Ectodermal cell (in vitro differentiated cells): ENCODE measurements around the gene TARM1.
A peak's percentile ranks its signal among the peaks of the same experiment; 100 is the strongest.

Source experiments
- H3K27ac ChIP-seq: 2 replicates; pipeline ENCODE4 v1.7.0; 2013; ENCODE audit warnings: mild to moderate bottlenecking, low read depth, low read length; ENCODE audit not compliant: insufficient read depth, poor library complexity, severe bottlenecking
- H3K27me3 ChIP-seq: 2 replicates; pipeline ENCODE4 v1.7.0; 2013; ENCODE audit warnings: mild to moderate bottlenecking, low read length; ENCODE audit not compliant: insufficient read depth, control insufficient read depth, poor library complexity, severe bottlenecking
- H3K36me3 ChIP-seq: one replicate; pipeline ENCODE4 v1.7.0; 2013; ENCODE audit warnings: low read length; ENCODE audit not compliant: control insufficient read depth, insufficient read depth
- H3K4me1 ChIP-seq: one replicate; pipeline ENCODE4 v1.7.0; 2013; ENCODE audit warnings: low read length; ENCODE audit not compliant: control insufficient read depth, insufficient read depth
- H3K4me3 ChIP-seq: 2 replicates; pipeline ENCODE4 v1.7.0; 2013; ENCODE audit warnings: low read depth, low read length, control low read depth; ENCODE audit not compliant: insufficient read depth
- H3K9me3 ChIP-seq: 2 replicates; pipeline ENCODE4 v1.7.0; 2013; ENCODE audit warnings: mild to moderate bottlenecking, low read length, moderate library complexity; ENCODE audit not compliant: control insufficient read depth
- WGBS, 2 experiments: methylation state at CpG; one replicate each; pipeline ENCODE4 v1.1.7; 2013; ENCODE audit warnings: missing lambda C conversion rate in 2 of 2; 5-methylcytosine and 5-hydroxymethylcytosine counted together

TARM1 gene

GRCh38 chr19:54035215-54036178 is 45.7 kb downstream of the TARM1 start:
- H3K27ac ChIP-seq = peak overlapping the region; percentile 36
- WGBS, 2 experiments = 4 to 9% methylated on average over 4 of the region's 4 CpGs
- H3K9me3 ChIP-seq = no peaks in the 10 kb centered on the region
- H3K36me3 ChIP-seq = no peaks in the 10 kb centered on the region
- H3K4me1 ChIP-seq = peaks cover 7% of the 10 kb centered on the region
- peaks cover 5% of the 10 kb centered on the region for H3K27me3 ChIP-seq
- no peak overlapping the region for H3K4me3 ChIP-seq

DNA sequence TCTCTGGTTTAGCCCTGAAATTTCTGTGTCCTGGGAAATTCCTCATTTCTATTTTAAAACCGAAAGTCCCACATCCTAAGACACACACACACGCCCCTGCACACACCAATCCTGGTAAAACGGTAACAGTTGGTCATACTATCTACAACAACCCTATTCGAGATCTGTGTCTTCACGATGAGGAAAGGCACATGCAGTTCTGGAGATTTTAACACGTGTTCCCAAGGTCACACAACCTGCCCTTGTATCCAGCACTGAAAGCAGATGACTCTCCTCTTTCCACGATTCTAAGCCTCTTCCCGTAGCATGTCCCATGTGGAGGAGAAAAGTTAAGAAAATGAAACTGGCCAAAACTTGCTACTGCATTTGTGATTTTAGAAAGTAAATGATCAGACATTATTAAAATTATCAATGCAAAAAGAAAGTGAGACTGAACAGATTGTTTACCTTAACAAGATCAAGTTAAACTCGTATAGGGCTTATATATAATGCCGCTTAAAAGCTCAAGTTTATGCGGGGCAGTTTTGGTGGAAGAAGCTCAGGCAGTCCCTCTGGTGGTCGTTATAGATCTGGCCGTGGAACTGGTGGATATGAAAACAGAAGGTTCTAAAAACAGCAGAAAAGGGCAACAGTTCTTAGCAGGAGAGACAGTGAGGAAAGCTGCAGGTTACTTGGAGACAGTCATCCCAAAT is 50.1 kb downstream of the TARM1 start:
- WGBS, 2 experiments = 63 to 65% methylated on average over 11 to 13 of the region's 13 CpGs
- Histone ChIP-seq H3K27me3 (peaks cover 5% of the 10 kb centered on the region), H3K4me3 (no peak overlapping the region), H3K36me3 (no peaks in the 10 kb centered on the region), H3K27ac (no peak overlapping the region), H3K9me3 (no peaks in the 10 kb centered on the region), H3K4me1 (peaks cover 7% of the 10 kb centered on the region)

DNA sequence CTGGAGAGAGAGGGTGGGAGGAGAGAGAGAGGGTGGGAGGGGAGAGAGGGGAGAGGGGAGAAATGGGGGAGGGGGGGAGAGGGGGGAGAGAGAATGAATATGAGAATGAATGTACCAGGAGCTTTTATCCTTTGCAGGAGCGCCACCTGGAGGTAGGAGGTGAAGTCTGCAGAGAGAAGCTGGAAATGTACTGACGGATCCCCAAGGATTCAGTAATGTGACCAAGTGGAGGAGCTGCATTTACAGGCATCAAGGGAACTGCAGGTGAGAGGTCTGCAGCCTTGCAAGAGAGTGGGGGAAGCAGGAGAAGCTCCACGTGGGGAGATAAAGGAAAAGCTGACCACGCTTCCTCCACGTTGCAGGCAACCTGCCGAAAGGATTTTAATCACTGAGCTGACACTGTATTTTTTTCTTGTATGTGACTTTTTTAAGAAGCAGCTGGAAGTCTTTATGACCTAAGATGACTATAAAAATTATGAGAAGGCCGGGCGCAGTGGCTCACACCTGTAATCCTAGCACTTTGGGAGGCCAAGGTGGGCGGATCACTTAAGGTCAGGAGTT is 51.2 kb downstream of the TARM1 start:
- Histone ChIP-seq H3K27ac (no peak overlapping the region), H3K4me1 (no peaks in the 10 kb centered on the region), H3K9me3 (no peaks in the 10 kb centered on the region), H3K27me3 (peaks cover 5% of the 10 kb centered on the region), H3K36me3 (no peaks in the 10 kb centered on the region), H3K4me3 (no peak overlapping the region)
- 53 to 58% methylated on average over 9 of the region's 9 CpGs for WGBS, 2 experiments

GRCh38 chr19:54029301-54029700 is 51.9 kb downstream of the TARM1 start:
- 93 to 96% methylated on average over 3 of the region's 3 CpGs for WGBS, 2 experiments
- H3K4me3 ChIP-seq = no peak overlapping the region

DNA sequence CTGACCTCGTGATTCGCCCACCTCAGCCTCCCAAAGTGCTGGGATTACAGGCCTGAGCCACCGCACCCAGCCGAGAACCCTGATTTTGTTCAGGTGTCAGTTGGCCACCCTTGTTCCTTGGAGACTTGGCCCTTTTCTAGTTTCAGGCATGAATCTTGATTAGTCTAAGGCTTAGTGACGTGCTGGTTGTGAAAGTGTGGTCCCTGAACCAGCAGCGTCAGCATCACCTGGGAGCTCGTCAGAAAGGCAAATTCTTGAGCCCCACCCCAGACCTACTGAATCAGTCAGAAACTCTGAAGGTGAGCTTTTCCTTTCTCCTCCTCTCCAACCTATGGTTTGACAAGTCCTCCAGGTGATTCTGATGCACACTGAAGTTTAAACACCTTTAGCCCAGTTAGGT is 54.5 kb downstream of the TARM1 start:
- H3K36me3 ChIP-seq = no peaks in the 10 kb centered on the region
- H3K9me3 ChIP-seq = no peaks in the 10 kb centered on the region
- H3K4me3 ChIP-seq = no peak overlapping the region
- H3K4me1 ChIP-seq = no peaks in the 10 kb centered on the region
- no peak overlapping the region for H3K27ac ChIP-seq
- 88 to 91% methylated on average over 7 of the region's 7 CpGs for WGBS, 2 experiments
- no peaks in the 10 kb centered on the region for H3K27me3 ChIP-seq

More at GRCh38 chr19:54029301-54029700, 51.9 kb downstream of the TARM1 start:
- no peaks in the 10 kb centered on the region for H3K9me3 ChIP-seq
- H3K4me1 ChIP-seq = no peaks in the 10 kb centered on the region
- H3K27ac ChIP-seq = no peak overlapping the region
- H3K36me3 ChIP-seq = no peaks in the 10 kb centered on the region
- H3K27me3 ChIP-seq = no peaks in the 10 kb centered on the region

- Histone ChIP-seq H3K27me3 (no peaks in the 10 kb centered on the region), H3K4me3 (no peak overlapping the region), H3K4me1 (no peaks in the 10 kb centered on the region), H3K9me3 (no peaks in the 10 kb centered on the region), H3K27ac (no peak overlapping the region), H3K36me3 (no peaks in the 10 kb centered on the region)
- 89 to 92% methylated on average over 9 of the region's 9 CpGs for WGBS, 2 experiments
Observed at GRCh38 chr19:54024660-54025059, 56.5 kb downstream of the TARM1 start.

DNA sequence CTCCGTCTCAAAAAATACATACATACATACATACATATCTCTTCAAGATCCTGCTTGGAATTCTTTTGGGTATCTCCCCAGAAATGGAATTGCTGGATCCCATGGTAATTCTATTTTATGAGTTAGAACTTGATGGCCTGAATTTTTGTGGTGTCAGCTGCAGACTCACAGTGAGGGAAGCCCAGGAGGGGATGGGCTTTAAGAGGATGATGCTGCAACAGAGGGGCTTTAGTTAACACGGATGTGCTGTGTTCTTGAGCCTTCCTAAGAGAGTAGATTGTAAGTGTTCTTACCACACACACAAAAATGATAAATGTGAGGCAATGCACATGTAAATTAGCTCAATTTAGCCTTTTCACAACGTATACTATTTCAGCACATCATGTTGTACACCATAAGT is 58.0 kb downstream of the TARM1 start:
- Histone ChIP-seq H3K36me3 (no peaks in the 10 kb centered on the region), H3K27ac (no peak overlapping the region), H3K4me1 (no peaks in the 10 kb centered on the region), H3K9me3 (no peaks in the 10 kb centered on the region), H3K4me3 (no peak overlapping the region), H3K27me3 (no peaks in the 10 kb centered on the region)
- 70 to 77% methylated on average over 3 of the region's 3 CpGs for WGBS, 2 experiments

DNA sequence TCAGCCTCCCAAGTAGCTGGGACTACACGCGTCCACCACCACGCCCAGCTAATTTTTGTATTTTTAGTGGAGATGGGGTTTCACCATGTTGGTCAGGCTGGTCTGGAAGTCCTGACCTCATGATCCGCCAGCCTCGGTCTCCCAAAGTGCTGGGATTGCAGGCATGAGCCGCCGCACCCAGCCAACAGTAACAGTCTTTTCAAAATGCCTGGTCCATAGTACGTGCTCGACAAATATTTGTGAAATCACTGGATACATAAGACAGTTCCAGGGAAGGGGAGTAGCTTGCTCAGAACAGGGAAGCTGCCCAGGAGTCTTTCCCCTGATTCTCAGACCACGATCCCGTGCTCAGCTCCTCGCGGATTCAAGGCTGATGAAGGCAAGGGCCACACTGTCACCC is 59.2 kb downstream of the TARM1 start:
- Histone ChIP-seq H3K27ac (no peak overlapping the region), H3K9me3 (no peaks in the 10 kb centered on the region), H3K4me3 (no peak overlapping the region), H3K36me3 (no peaks in the 10 kb centered on the region), H3K27me3 (no peaks in the 10 kb centered on the region), H3K4me1 (no peaks in the 10 kb centered on the region)
- WGBS, 2 experiments = 90 to 91% methylated on average over 13 of the region's 13 CpGs

- no peaks in the 10 kb centered on the region for H3K27me3 ChIP-seq
- no peaks in the 10 kb centered on the region for H3K9me3 ChIP-seq
- H3K4me3 ChIP-seq = no peak overlapping the region
- no peaks in the 10 kb centered on the region for H3K4me1 ChIP-seq
- 85 to 90% methylated on average over 8 of the region's 8 CpGs for WGBS, 2 experiments
- H3K36me3 ChIP-seq = no peaks in the 10 kb centered on the region
- H3K27ac ChIP-seq = no peak overlapping the region
Observed at GRCh38 chr19:54021363-54021762, 59.8 kb downstream of the TARM1 start.
